Endothelial cell of umbilical vein (primary cell): ENCODE data around the gene CHP1. TPM values are rescaled to one million over a fixed set of nuclear protein-coding genes. Genes with fewer than 3 reads are reported as not detected.

Experiments used
- BruUV-seq: library from RNA; stranded (reverse); fragments of 400-500 nt; replicated peaks from 2 replicates; lab custom pipeline; 2021; lab: Mats Ljungman, UMichigan
- CTCF ChIA-PET: fragments of 300-600, 350-600 bp; sonication (Branson Sonifier 250); formaldehyde crosslinking; loops from one replicate; lab custom pipeline; 2021; ENCODE audit warnings: antibody characterized with exemption, inconsistent platforms; lab: Charles Lee
- POLR2A ChIA-PET: fragments of 300-600, 350-600 bp; sonication (Branson Sonifier 250); formaldehyde crosslinking; loops from one replicate; lab custom pipeline; 2021; ENCODE audit warnings: antibody characterized with exemption, inconsistent platforms; lab: Charles Lee
- DNase-seq: peaks from one replicate; pipeline ENCODE4 v3.0.0-alpha.2; 2011; ENCODE audit warnings: low read depth, low spot score
- FAIRE-seq: peaks from 2 replicates; lab custom pipeline; 2011; peaks lifted over from hg19 to GRCh38; lab: Jason Lieb, UNC
- H2AFZ ChIP-seq: 2 replicates; pipeline ENCODE4 v1.6.0; 2012; ENCODE audit warnings: low read depth, low read length, control low read depth, inconsistent platforms
- H3K27ac ChIP-seq: 2 replicates; pipeline ENCODE4 v1.5.1; 2011; ENCODE audit warnings: low read depth, mild to moderate bottlenecking, control low read depth, low read length, moderate library complexity; ENCODE audit not compliant: insufficient read depth
- H3K27me3 ChIP-seq, 2 experiments: 2 replicates each; pipeline versions ENCODE4 v1.6.0 to v1.6.1; 2011; ENCODE audit warnings: low read length in 2 of 2, mixed read lengths in 1 of 2; ENCODE audit not compliant: control insufficient read depth in 2 of 2, insufficient read depth in 2 of 2
- H3K36me3 ChIP-seq, 2 experiments: 2 replicates in 1 of 2; 3 replicates in 1 of 2; pipeline ENCODE4 v1.5.1; 2011; ENCODE audit warnings: low read length in 2 of 2, mild to moderate bottlenecking in 1 of 2, moderate library complexity in 1 of 2; ENCODE audit not compliant: control insufficient read depth in 2 of 2, insufficient read depth in 2 of 2; ENCODE audit errors: extremely low read depth in 1 of 2
- H3K4me1 ChIP-seq: 3 replicates; pipeline ENCODE4 v1.5.1; 2011; ENCODE audit warnings: mild to moderate bottlenecking, low read length; ENCODE audit not compliant: control insufficient read depth, insufficient read depth; ENCODE audit errors: extremely low read depth
- H3K4me2 ChIP-seq: 2 replicates; pipeline ENCODE4 v1.6.1; 2011; ENCODE audit warnings: low read length, control low read depth, mixed read lengths; ENCODE audit not compliant: insufficient read depth
- H3K4me3 ChIP-seq, 3 experiments: fragments of 200-600 bp in 1 of 3; sonication (generic), shearing (Covaris generic) in 1 of 3; replicated peaks in 1 of 3; 2 replicates each; pipeline ENCODE4 v1.5.1; 2011 to 2016; ENCODE audit warnings: control low read depth in 3 of 3, low read length in 3 of 3, mild to moderate bottlenecking in 2 of 3, inconsistent platforms in 1 of 3, low read depth in 1 of 3, moderate library complexity in 1 of 3; ENCODE audit not compliant: insufficient read depth in 1 of 3
- H3K79me2 ChIP-seq: 2 replicates; pipeline ENCODE4 v1.6.0; 2012; ENCODE audit warnings: low read length, inconsistent platforms; ENCODE audit not compliant: control insufficient read depth, insufficient read depth
- H3K9ac ChIP-seq: replicated peaks from 2 replicates; pipeline ENCODE3; 2011; ENCODE audit warnings: low read length, control low read depth; ENCODE audit not compliant: insufficient read depth; ENCODE audit errors: extremely low read depth
- H3K9me1 ChIP-seq: replicated peaks from 3 replicates; pipeline ENCODE4 v1.6.0; 2011; ENCODE audit warnings: mild to moderate bottlenecking, low read length; ENCODE audit not compliant: control insufficient read depth, insufficient read depth; ENCODE audit errors: extremely low read depth
- H3K9me3 ChIP-seq: replicated peaks from 2 replicates; pipeline ENCODE4 v1.5.1; 2012; ENCODE audit warnings: low read length, inconsistent platforms; ENCODE audit not compliant: control insufficient read depth, insufficient read depth
- H4K20me1 ChIP-seq: replicated peaks from 2 replicates; pipeline ENCODE3; 2011; ENCODE audit warnings: mild to moderate bottlenecking, low read length; ENCODE audit not compliant: control insufficient read depth, insufficient read depth; ENCODE audit errors: extremely low read depth
- EZH2 ChIP-seq: IDR thresholded peaks from 2 replicates; pipeline ENCODE4 v1.6.1; 2012; ENCODE audit warnings: borderline replicate concordance, low read depth, mild to moderate bottlenecking, moderate library complexity, low read length, inconsistent platforms; ENCODE audit not compliant: severe bottlenecking
- FOS ChIP-seq: IDR thresholded peaks from 2 replicates; pipeline ENCODE4 v1.6.1; 2011; ENCODE audit warnings: mild to moderate bottlenecking, low read length, moderate library complexity, borderline replicate concordance; ENCODE audit not compliant: insufficient read depth
- GATA2 ChIP-seq: IDR thresholded peaks from 2 replicates; pipeline ENCODE4 v1.7.0; 2011; ENCODE audit warnings: low read depth, mild to moderate bottlenecking, moderate library complexity, mixed read lengths, low read length; ENCODE audit not compliant: insufficient read length, insufficient read depth
- JUN ChIP-seq: IDR thresholded peaks from 2 replicates; pipeline ENCODE4 v1.6.1; 2011; ENCODE audit warnings: borderline replicate concordance, low read depth; ENCODE audit not compliant: insufficient read length, insufficient read depth
- MYC ChIP-seq: IDR thresholded peaks from one replicate; pipeline ENCODE4 v1.6.1; 2011; ENCODE audit warnings: mild to moderate bottlenecking, low read depth, low read length
- POLR2A ChIP-seq: IDR thresholded peaks from 2 replicates; pipeline ENCODE4 v1.6.1; 2012; ENCODE audit warnings: low read depth, mild to moderate bottlenecking, control low read depth, low read length
- POLR2AphosphoS5 ChIP-seq: IDR thresholded peaks from 2 replicates; pipeline ENCODE4 v1.6.1; 2012; ENCODE audit warnings: low read depth, mild to moderate bottlenecking, control low read depth, low read length, moderate library complexity; ENCODE audit not compliant: insufficient read depth
- dilution Hi-C: fragments of 300-500 bp; cut with MboI; formaldehyde crosslinking; loops from one replicate; pipeline ENCODE4 v1.15.0; 2019; ENCODE audit warnings: low sequenced_read_pairs; ENCODE audit not compliant: extremely low pct_ligation_motif_present
- intact Hi-C: fragments of 100-400 bp; cut with micrococcal nuclease; formaldehyde crosslinking; loops from one replicate; pipeline ENCODE4 v1.10.0; 2022
- polyA plus RNA-seq, 4 experiments: library from polyadenylated mRNA; depleted of rRNA in 3 of 4; stranded (reverse) in 3 of 4; unstranded in 1 of 4; fragments of >200 nt; gene quantifications; 2 replicates each; pipeline versions ENCODE4 v1.2.1 to v1.2.3, GENCODE V29; 2011 to 2012; ENCODE audit warnings: missing spikeins in 1 of 4
- total RNA-seq: library from RNA; stranded (reverse); gene quantifications from 2 replicates; pipeline ENCODE4 v1.2.3, GENCODE V29; 2021
- TF ChIP-seq, protein P1 (sequence below): IDR thresholded peaks from 2 replicates; pipeline ENCODE4 v1.6.1; 2011; ENCODE audit not compliant: insufficient read depth, insufficient read length
- TF ChIP-seq, protein P2 (sequence below), 2 donors: IDR thresholded peaks; 1 replicate in 1 of 2; 2 replicates in 1 of 2; pipeline ENCODE4 v1.5.1; 2011; ENCODE audit warnings: low read length in 2 of 2, mild to moderate bottlenecking in 2 of 2, moderate library complexity in 2 of 2, control low read depth in 1 of 2, inconsistent platforms in 1 of 2, low read depth in 1 of 2; ENCODE audit not compliant: insufficient read depth in 1 of 2; ENCODE audit errors: extremely low read depth in 1 of 2

CHP1 gene
- total and polyA plus RNA-seq, 2 donors (not counting 3 experiments of a cell fraction or from before 2014, with no cell fraction given) = 49.1 to 96.2 TPM

DNA sequence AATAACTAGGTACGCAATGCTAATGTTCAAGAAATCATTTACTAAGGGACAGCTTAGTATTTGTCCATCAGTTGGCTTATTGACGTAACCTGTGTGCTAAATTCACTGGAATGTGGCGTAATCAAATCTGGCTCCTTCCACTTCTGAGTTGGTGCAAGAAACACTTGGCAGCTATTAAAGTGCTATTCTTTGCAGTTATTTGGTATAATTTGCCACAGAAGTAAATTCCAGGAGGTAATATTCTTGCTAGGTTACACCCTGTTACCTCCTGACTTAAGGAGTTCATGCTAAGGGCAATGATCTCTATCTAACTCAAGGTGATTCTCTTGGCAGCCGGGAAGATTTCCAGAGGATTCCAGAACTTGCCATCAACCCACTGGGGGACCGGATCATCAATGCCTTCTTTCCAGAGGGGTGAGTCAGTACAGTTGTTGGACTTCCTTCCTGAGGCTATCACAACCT is 25.5 kb downstream of the CHP1 start:
- dilution Hi-C loops (no loop called here), intact Hi-C loops (no loop called here)
- TF ChIP-seq JUN (no peak), POLR2AphosphoS5 (no peak), FOS (peak; percentile 34), EZH2 (no peak)
- TF ChIP-seq, protein P1, sequence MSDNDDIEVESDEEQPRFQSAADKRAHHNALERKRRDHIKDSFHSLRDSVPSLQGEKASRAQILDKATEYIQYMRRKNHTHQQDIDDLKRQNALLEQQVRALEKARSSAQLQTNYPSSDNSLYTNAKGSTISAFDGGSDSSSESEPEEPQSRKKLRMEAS = no peak
- no peak overlapping the region for H3K27ac ChIP-seq
- ChIA-PET CTCF (no interaction called here), POLR2A (no interaction called here)
- peaks cover 0 to 3% of the 10 kb centered on the region in 2 experiments for H3K36me3 ChIP-seq
- BruUV-seq = no TSS peak
- no peak overlapping the region for H3K9ac ChIP-seq
- DNase-seq (no peak), FAIRE-seq (peak; percentile 67)
- no peaks in the 10 kb centered on the region for H4K20me1 ChIP-seq
- H2AFZ ChIP-seq = no peak overlapping the region
- peaks cover 6% of the 10 kb centered on the region for H3K4me1 ChIP-seq
- H3K79me2 ChIP-seq = no peaks in the 10 kb centered on the region
- H3K4me3 ChIP-seq = no peak overlapping the region
- no peaks in the 10 kb centered on the region for H3K9me3 ChIP-seq
- no peaks in the 10 kb centered on the region for H3K9me1 ChIP-seq
- no peak overlapping the region for H3K4me2 ChIP-seq
- no peaks in the 10 kb centered on the region for H3K27me3 ChIP-seq

DNA sequence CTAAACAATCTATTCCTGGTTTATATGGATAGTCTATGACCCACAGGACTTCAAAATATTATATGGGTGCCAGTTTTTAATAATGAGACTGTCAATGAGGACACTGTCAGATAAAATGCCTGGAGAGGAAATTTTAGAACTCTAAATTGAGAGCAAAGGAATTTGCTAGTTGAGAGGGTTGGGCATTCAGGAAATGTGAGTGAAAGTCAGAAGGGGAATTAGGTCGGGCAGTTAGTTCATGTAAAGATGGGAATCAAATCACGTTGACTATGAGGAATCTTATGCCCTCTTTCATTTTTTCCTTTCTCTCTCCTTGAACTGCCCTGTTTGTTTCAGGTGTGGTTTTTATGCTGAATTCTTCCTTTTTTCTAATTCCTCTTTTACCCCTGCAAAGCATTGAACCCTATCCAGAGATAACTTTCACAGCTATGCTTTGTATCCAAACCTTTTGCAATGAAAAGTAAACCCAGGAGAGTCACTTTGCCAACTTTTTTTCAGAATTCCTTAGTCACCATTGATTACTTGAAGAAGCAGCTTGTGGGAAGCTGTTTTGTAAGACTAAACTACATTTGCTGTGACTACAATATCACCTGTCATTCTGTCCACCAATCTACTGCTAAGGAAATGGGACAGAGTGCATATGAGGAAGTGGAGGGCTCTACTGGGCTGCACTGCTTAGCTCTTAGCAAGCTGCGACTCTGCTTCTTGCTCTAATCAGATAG is 27.8 kb downstream of the CHP1 start:
- no peak overlapping the region for H3K4me2 ChIP-seq
- FAIRE-seq = peak; percentile 64
- ChIA-PET POLR2A (no interaction called here), CTCF (interaction anchor here (0.6 kb wide), 2 partner anchors 9 to 85 kb away, joined by 3 read pairs; no protein-coding TSS in a partner anchor)
- peaks cover 2 to 3% of the 10 kb centered on the region in 2 experiments for H3K36me3 ChIP-seq
- no peaks in the 10 kb centered on the region for H3K79me2 ChIP-seq
- no peaks in the 10 kb centered on the region for H4K20me1 ChIP-seq
- H3K27ac ChIP-seq = no peak overlapping the region
- no peak overlapping the region for H2AFZ ChIP-seq
- no peak overlapping the region for H3K4me3 ChIP-seq
- intact Hi-C loops = no loop called here
- TF ChIP-seq EZH2 = no peak
- TF ChIP-seq GATA2 = no peak
- TF ChIP-seq, protein P2, sequence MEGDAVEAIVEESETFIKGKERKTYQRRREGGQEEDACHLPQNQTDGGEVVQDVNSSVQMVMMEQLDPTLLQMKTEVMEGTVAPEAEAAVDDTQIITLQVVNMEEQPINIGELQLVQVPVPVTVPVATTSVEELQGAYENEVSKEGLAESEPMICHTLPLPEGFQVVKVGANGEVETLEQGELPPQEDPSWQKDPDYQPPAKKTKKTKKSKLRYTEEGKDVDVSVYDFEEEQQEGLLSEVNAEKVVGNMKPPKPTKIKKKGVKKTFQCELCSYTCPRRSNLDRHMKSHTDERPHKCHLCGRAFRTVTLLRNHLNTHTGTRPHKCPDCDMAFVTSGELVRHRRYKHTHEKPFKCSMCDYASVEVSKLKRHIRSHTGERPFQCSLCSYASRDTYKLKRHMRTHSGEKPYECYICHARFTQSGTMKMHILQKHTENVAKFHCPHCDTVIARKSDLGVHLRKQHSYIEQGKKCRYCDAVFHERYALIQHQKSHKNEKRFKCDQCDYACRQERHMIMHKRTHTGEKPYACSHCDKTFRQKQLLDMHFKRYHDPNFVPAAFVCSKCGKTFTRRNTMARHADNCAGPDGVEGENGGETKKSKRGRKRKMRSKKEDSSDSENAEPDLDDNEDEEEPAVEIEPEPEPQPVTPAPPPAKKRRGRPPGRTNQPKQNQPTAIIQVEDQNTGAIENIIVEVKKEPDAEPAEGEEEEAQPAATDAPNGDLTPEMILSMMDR (IDR thresholded peaks at IDR 0.05; ENCODE audit: extremely low read depth in 1 of 2, insufficient read depth in 1 of 2, low read depth in 1 of 2, low read length in 2 of 2) = no peak
- no peak for TF ChIP-seq POLR2A
- TF ChIP-seq JUN = no peak
- TF ChIP-seq MYC = no peak
- TF ChIP-seq POLR2AphosphoS5 = no peak
- H3K27me3 ChIP-seq = no peaks in the 10 kb centered on the region
- no peaks in the 10 kb centered on the region for H3K9me1 ChIP-seq
- dilution Hi-C loops = no loop called here
- no peak for DNase-seq
- no peaks in the 10 kb centered on the region for H3K9me3 ChIP-seq
- no TSS peak for BruUV-seq
- H3K9ac ChIP-seq = no peak overlapping the region
- peaks cover 6% of the 10 kb centered on the region for H3K4me1 ChIP-seq
